Activated CD8-positive, alpha-beta T cell treated with anti-CD3 and anti-CD28 coated beads, Interleukin-2, amount 10 ng/mL, durations not matched to agents 7 days and 5 days (primary cell): Measurements from ENCODE around the gene TCF25. TPM values are rescaled to one million over a fixed set of nuclear protein-coding genes. Genes with fewer than 3 reads are reported as not detected.
"Not testable (repeated sequence)": the region's sequence is repeated elsewhere in the genome, so short reads cannot be mapped to it uniquely, and the experiment has no call there.

Experiments
- ATAC-seq: fragments of 150-1000 bp; cut with Tn5 transposase; one replicate; pipeline ENCODE4 v1.10.0; 2021; ENCODE audit warnings: moderate library complexity
- CTCF ChIA-PET: fragments of 350-600 bp; sonication (Branson Sonifier 250); formaldehyde crosslinking; loops from one replicate; lab custom pipeline; 2021; ENCODE audit warnings: antibody characterized with exemption; lab: Charles Lee
- POLR2A ChIA-PET: fragments of 350-600 bp; sonication (Branson Sonifier 250); formaldehyde crosslinking; loops from one replicate; lab custom pipeline; 2021; ENCODE audit warnings: antibody characterized with exemption; lab: Charles Lee
- DNase-seq: peaks from one replicate; pipeline ENCODE4 v3.0.0-alpha.2; 2020
- H3K27ac Mint-ChIP-seq: one replicate; pipeline ENCODE4 v1.8.0; 2021; ENCODE audit warnings: mild to moderate bottlenecking, mixed read lengths
- H3K27me3 Mint-ChIP-seq: one replicate; pipeline ENCODE4 v1.8.0; 2021; ENCODE audit warnings: low read depth, mixed read lengths
- H3K36me3 Mint-ChIP-seq: one replicate; pipeline ENCODE4 v1.8.0; 2021; ENCODE audit warnings: low read depth, mixed read lengths
- H3K4me1 Mint-ChIP-seq: one replicate; pipeline ENCODE4 v1.8.0; 2021; ENCODE audit warnings: low read depth, mixed read lengths
- H3K4me3 Mint-ChIP-seq: one replicate; pipeline ENCODE4 v1.8.0; 2021; ENCODE audit warnings: mild to moderate bottlenecking, mixed read lengths
- H3K9me3 Mint-ChIP-seq: one replicate; pipeline ENCODE4 v1.8.0; 2022; ENCODE audit warnings: mixed read lengths; ENCODE audit not compliant: insufficient read depth
- total RNA-seq, 2 experiments: library from RNA; stranded (reverse); gene quantifications; one replicate each; pipeline ENCODE4 v1.2.3, GENCODE V29; 2021

Gene TCF25
- 100 to 1,000 TPM; 169 to 178 TPM for total RNA-seq

GRCh38 chr16:89873109-89873971, at the start of gene TCF25:
TSS of gene TCF25 (plus strand) at chr16:89873592. CDS start at chr16:89873668, 76 bp downstream.
- ChIA-PET CTCF (interaction anchor here (1.3 to 4.9 kb wide), 6 partner anchors 9 to 187 kb away, joined by 3 to 41 read pairs (median 9); partner anchors contain the start of gene CDK10), POLR2A (interaction anchor here (0.5 to 3.1 kb wide), 24 partner anchors 10 to 687 kb away, joined by 3 to 39 read pairs (median 4); partner anchors contain the start of genes MC1R and TUBB3)
- Mint-ChIP-seq H3K36me3 (peaks cover 18% of the 10 kb centered on the region), H3K27me3 (no peaks in the 10 kb centered on the region), H3K9me3 (peaks cover 4% of the 10 kb centered on the region), H3K4me3 (peak within 1 kb of the TSS; percentile 89), H3K4me1 (peaks cover 19% of the 10 kb centered on the region), H3K27ac (peak within 1 kb of the TSS; percentile 99)
- peak; percentile 55 for ATAC-seq
- peak; percentile 91 for DNase-seq

GRCh38 chr16:89823824-89824148, 49.6 kb upstream of the TCF25 start:
- POLR2A ChIA-PET, ATAC-seq, H3K9me3 Mint-ChIP-seq, DNase-seq, H3K4me3 Mint-ChIP-seq, H3K36me3 Mint-ChIP-seq, H3K27me3 Mint-ChIP-seq, H3K27ac Mint-ChIP-seq, H3K4me1 Mint-ChIP-seq, CTCF ChIA-PET: not testable (repeated sequence)

GRCh38 chr16:89826531-89827382, 46.6 kb upstream of the TCF25 start:
- Mint-ChIP-seq H3K36me3 (no peaks in the 10 kb centered on the region), H3K4me3 (no peak overlapping the region), H3K27ac (no peak overlapping the region), H3K4me1 (peaks cover 3% of the 10 kb centered on the region), H3K9me3 (no peaks in the 10 kb centered on the region), H3K27me3 (peaks cover 20% of the 10 kb centered on the region)
- no peak for ATAC-seq
- CTCF ChIA-PET: no interaction called here
- POLR2A ChIA-PET: no interaction called here
- DNase-seq: no peak

- H3K9me3 Mint-ChIP-seq: no peaks in the 10 kb centered on the region
- H3K36me3 Mint-ChIP-seq: no peaks in the 10 kb centered on the region
- no peak overlapping the region for H3K27ac Mint-ChIP-seq
- peaks cover 27% of the 10 kb centered on the region for H3K27me3 Mint-ChIP-seq
- H3K4me3 Mint-ChIP-seq: peak overlapping the region; percentile 31
- no peak for ATAC-seq
- ChIA-PET POLR2A (no interaction called here), CTCF (interaction anchor here (1.2 kb wide), 1 partner anchor 10 kb away, joined by 4 read pairs; no protein-coding TSS in a partner anchor)
- no peak for DNase-seq
- H3K4me1 Mint-ChIP-seq: peaks cover 3% of the 10 kb centered on the region
These were observed 45.8 kb upstream of the TCF25 start for GRCh38 chr16:89827383-89828198.

- ChIA-PET POLR2A (no interaction called here), CTCF (interaction anchor here (1.2 kb wide), 1 partner anchor 9 kb away, joined by 4 read pairs; no protein-coding TSS in a partner anchor)
- peak within 1 kb of the TSS; percentile 31 for H3K4me3 Mint-ChIP-seq
- H3K27me3 Mint-ChIP-seq: peaks cover 28% of the 10 kb centered on the region
- peak; percentile 96 for ATAC-seq
- no peaks in the 10 kb centered on the region for H3K9me3 Mint-ChIP-seq
- H3K4me1 Mint-ChIP-seq: peaks cover 3% of the 10 kb centered on the region
- H3K36me3 Mint-ChIP-seq: no peaks in the 10 kb centered on the region
- no peak within 1 kb of the TSS for H3K27ac Mint-ChIP-seq
- DNase-seq: peak; percentile 81
These were observed 45.1 kb upstream of the TCF25 start, which contains the start of gene SPIRE2 for GRCh38 chr16:89828199-89828869. TSS of gene SPIRE2 (plus strand) at chr16:89828475. CDS start at chr16:89828551, 76 bp downstream.

GRCh38 chr16:89828870-89829629, 44.3 kb upstream of the TCF25 start:
- Mint-ChIP-seq H3K4me3 (peak overlapping the region; percentile 14), H3K27ac (no peak overlapping the region), H3K4me1 (peaks cover 3% of the 10 kb centered on the region), H3K27me3 (peaks cover 28% of the 10 kb centered on the region), H3K36me3 (no peaks in the 10 kb centered on the region), H3K9me3 (no peaks in the 10 kb centered on the region)
- no peak for DNase-seq
- no peak for ATAC-seq
- ChIA-PET POLR2A (no interaction called here), CTCF (interaction anchor here (1.0 to 1.8 kb wide), 4 partner anchors 8 to 129 kb away, joined by 3 to 4 read pairs (median 4); no protein-coding TSS in a partner anchor)

- peaks cover under 1% of the 10 kb centered on the region for H3K36me3 Mint-ChIP-seq
- no peak overlapping the region for H3K27ac Mint-ChIP-seq
- ATAC-seq (no peak), DNase-seq (no peak)
- ChIA-PET CTCF (interaction anchor here (1.0 to 1.8 kb wide), 3 partner anchors 31 to 129 kb away, joined by 3 to 4 read pairs (median 3); no protein-coding TSS in a partner anchor), POLR2A (no interaction called here)
- peaks cover 3% of the 10 kb centered on the region for H3K4me1 Mint-ChIP-seq
- H3K9me3 Mint-ChIP-seq: no peaks in the 10 kb centered on the region
- H3K27me3 Mint-ChIP-seq: peaks cover 28% of the 10 kb centered on the region
- H3K4me3 Mint-ChIP-seq: no peak overlapping the region
These were observed 43.6 kb upstream of the TCF25 start for GRCh38 chr16:89829630-89830437.

- peaks cover 3% of the 10 kb centered on the region for H3K4me1 Mint-ChIP-seq
- H3K27ac Mint-ChIP-seq: no peak overlapping the region
- H3K27me3 Mint-ChIP-seq: peaks cover 27% of the 10 kb centered on the region
- CTCF ChIA-PET: no interaction called here
- ATAC-seq: no peak
- DNase-seq: no peak
- peaks cover 7% of the 10 kb centered on the region for H3K9me3 Mint-ChIP-seq
- no peak overlapping the region for H3K4me3 Mint-ChIP-seq
- POLR2A ChIA-PET: no interaction called here
- peaks cover 3% of the 10 kb centered on the region for H3K36me3 Mint-ChIP-seq
These were observed 41.5 kb upstream of the TCF25 start for GRCh38 chr16:89831810-89832328.

GRCh38 chr16:89833664-89834363, 39.6 kb upstream of the TCF25 start:
- peaks cover 16% of the 10 kb centered on the region for H3K4me1 Mint-ChIP-seq
- H3K27ac Mint-ChIP-seq, ATAC-seq, CTCF ChIA-PET, H3K9me3 Mint-ChIP-seq, DNase-seq, POLR2A ChIA-PET, H3K36me3 Mint-ChIP-seq, H3K4me3 Mint-ChIP-seq: not testable (repeated sequence)
- H3K27me3 Mint-ChIP-seq: peaks cover 23% of the 10 kb centered on the region
